DND-41 (cell line): ENCODE measurements around the gene PZP.

ENCODE experiments used
- ATAC-seq: fragments of 200-7000 bp; cut with Tn5 transposase; 3 replicates; pipeline ENCODE4 v1.9.1; 2021; ENCODE audit warnings: low read depth; ENCODE audit not compliant: insufficient read depth
- DNase-seq: peaks from one replicate; pipeline ENCODE4 v3.0.0-alpha.2; 2020
- H2AFZ ChIP-seq: 2 replicates; pipeline ENCODE4 v1.6.0; 2012; ENCODE audit warnings: low read depth, low read length
- H3K27ac ChIP-seq: 2 replicates; pipeline ENCODE4 v1.5.1; 2012; ENCODE audit warnings: low read length, inconsistent platforms
- H3K27me3 ChIP-seq: fragments of 200-600 bp; sonication (generic); 2 replicates; pipeline ENCODE4 v1.6.0; 2012; ENCODE audit warnings: low read length, mild to moderate bottlenecking, inconsistent platforms; ENCODE audit not compliant: insufficient read depth, poor library complexity
- H3K36me3 ChIP-seq: 2 replicates; pipeline ENCODE4 v1.5.1; 2012; ENCODE audit warnings: low read length, inconsistent platforms; ENCODE audit not compliant: insufficient read depth
- H3K4me1 ChIP-seq: 2 replicates; pipeline ENCODE4 v1.5.1; 2012; ENCODE audit warnings: mild to moderate bottlenecking, low read length; ENCODE audit not compliant: insufficient read depth
- H3K4me2 ChIP-seq: 2 replicates; pipeline ENCODE4 v1.6.0; 2012; ENCODE audit warnings: mild to moderate bottlenecking, moderate library complexity, low read length, inconsistent platforms; ENCODE audit not compliant: insufficient read depth
- H3K4me3 ChIP-seq, 2 experiments: fragments of 200-600 bp in 1 of 2; shearing (Covaris generic) in 1 of 2; 2 replicates each; pipeline ENCODE4 v1.5.1; 2012 to 2016; ENCODE audit warnings: inconsistent platforms in 2 of 2, low read length in 2 of 2, mild to moderate bottlenecking in 2 of 2, low read depth in 1 of 2, moderate library complexity in 1 of 2
- H3K79me2 ChIP-seq: 2 replicates; pipeline ENCODE4 v1.6.0; 2012; ENCODE audit warnings: low read length, inconsistent platforms; ENCODE audit not compliant: insufficient read depth
- H3K9ac ChIP-seq: 2 replicates; pipeline ENCODE4 v1.6.0; 2012; ENCODE audit warnings: low read depth, mild to moderate bottlenecking, inconsistent platforms, low read length, moderate library complexity
- H3K9me3 ChIP-seq: 2 replicates; pipeline ENCODE4 v1.5.1; 2012; ENCODE audit warnings: low read length, moderate library complexity, mild to moderate bottlenecking, inconsistent platforms; ENCODE audit not compliant: insufficient read depth, severe bottlenecking
- H4K20me1 ChIP-seq: 2 replicates; pipeline ENCODE4 v1.6.0; 2012; ENCODE audit warnings: low read length; ENCODE audit not compliant: insufficient read depth
- EZH2 ChIP-seq: IDR thresholded peaks from 3 replicates; pipeline ENCODE4 v1.6.1; 2012; ENCODE audit warnings: borderline replicate concordance, low read depth, mild to moderate bottlenecking, moderate library complexity, low read length, inconsistent platforms; ENCODE audit not compliant: severe bottlenecking
- TF ChIP-seq, protein P1 (sequence below): IDR thresholded peaks from 2 replicates; pipeline ENCODE4 v1.5.1; 2012; ENCODE audit warnings: borderline replicate concordance, low read length, moderate library complexity, mild to moderate bottlenecking; ENCODE audit not compliant: poor library complexity, severe bottlenecking; ENCODE audit errors: extremely low read depth

The PZP gene

DNA sequence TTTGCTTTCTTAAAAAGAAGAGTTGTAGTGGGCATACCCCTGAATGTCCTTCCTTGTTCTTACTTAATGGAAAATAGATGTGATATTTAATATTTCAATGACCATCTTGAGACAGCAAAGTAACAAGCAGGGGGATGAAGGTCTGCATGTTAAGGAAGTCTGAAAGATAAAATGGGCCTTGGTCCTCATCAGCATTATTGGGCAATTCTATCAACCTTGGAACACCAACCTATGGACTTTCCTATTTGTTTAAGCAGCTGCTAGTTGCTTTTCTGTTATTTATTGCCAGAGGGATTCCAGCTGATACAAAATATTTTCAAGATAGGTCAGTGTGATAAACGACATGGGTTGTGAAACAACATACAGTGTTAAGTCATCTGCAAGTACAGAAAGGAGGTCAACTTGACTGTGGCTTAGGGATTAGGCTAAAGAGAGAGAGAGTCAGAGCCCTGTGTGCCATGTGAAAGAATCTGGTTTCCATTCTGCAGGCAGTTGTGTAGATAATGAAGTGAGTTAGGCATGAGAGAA lies 76.1 kb downstream of the PZP start:
- Histone ChIP-seq H3K4me1 (no peaks in the 10 kb centered on the region), H3K27me3 (no peaks in the 10 kb centered on the region), H3K27ac (no peak overlapping the region), H4K20me1 (no peaks in the 10 kb centered on the region), H3K79me2 (no peaks in the 10 kb centered on the region), H3K36me3 (no peaks in the 10 kb centered on the region), H3K9me3 (no peaks in the 10 kb centered on the region), H2AFZ (no peak overlapping the region), H3K9ac (no peak overlapping the region), H3K4me3 (no peak overlapping the region), H3K4me2 (no peak overlapping the region)
- TF ChIP-seq, protein P1, sequence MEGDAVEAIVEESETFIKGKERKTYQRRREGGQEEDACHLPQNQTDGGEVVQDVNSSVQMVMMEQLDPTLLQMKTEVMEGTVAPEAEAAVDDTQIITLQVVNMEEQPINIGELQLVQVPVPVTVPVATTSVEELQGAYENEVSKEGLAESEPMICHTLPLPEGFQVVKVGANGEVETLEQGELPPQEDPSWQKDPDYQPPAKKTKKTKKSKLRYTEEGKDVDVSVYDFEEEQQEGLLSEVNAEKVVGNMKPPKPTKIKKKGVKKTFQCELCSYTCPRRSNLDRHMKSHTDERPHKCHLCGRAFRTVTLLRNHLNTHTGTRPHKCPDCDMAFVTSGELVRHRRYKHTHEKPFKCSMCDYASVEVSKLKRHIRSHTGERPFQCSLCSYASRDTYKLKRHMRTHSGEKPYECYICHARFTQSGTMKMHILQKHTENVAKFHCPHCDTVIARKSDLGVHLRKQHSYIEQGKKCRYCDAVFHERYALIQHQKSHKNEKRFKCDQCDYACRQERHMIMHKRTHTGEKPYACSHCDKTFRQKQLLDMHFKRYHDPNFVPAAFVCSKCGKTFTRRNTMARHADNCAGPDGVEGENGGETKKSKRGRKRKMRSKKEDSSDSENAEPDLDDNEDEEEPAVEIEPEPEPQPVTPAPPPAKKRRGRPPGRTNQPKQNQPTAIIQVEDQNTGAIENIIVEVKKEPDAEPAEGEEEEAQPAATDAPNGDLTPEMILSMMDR, result no peak
- no peak for TF ChIP-seq EZH2
- DNase-seq (no peak), ATAC-seq (no peak)

DNA sequence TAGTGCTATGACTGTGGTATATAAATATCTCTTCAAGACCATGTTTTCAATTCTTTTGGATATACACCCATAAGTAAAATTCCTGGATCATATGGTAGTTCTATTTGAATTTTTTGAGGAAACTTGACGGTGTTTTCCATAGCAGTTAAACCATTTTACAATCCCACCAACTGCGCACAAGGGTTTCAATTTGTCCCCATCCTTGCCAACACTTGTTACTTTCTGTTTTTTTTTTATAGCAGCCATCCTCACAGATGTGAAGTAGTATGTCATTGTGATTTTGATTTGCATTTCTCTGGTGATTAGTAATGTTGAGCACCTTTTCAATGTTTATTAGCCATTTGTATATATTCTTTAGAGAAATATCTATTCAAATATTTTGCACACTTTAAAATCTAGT lies 78.0 kb downstream of the PZP start:
- Histone ChIP-seq H4K20me1 (no peaks in the 10 kb centered on the region), H2AFZ (no peak overlapping the region), H3K36me3 (no peaks in the 10 kb centered on the region), H3K4me2 (no peak overlapping the region), H3K79me2 (no peaks in the 10 kb centered on the region), H3K4me1 (no peaks in the 10 kb centered on the region), H3K27ac (no peak overlapping the region), H3K27me3 (no peaks in the 10 kb centered on the region), H3K4me3 (no peak overlapping the region), H3K9ac (no peak overlapping the region), H3K9me3 (no peaks in the 10 kb centered on the region)
- TF ChIP-seq EZH2, result no peak
- TF ChIP-seq, protein P1, result no peak
- ATAC-seq (no peak), DNase-seq (no peak)

DNA sequence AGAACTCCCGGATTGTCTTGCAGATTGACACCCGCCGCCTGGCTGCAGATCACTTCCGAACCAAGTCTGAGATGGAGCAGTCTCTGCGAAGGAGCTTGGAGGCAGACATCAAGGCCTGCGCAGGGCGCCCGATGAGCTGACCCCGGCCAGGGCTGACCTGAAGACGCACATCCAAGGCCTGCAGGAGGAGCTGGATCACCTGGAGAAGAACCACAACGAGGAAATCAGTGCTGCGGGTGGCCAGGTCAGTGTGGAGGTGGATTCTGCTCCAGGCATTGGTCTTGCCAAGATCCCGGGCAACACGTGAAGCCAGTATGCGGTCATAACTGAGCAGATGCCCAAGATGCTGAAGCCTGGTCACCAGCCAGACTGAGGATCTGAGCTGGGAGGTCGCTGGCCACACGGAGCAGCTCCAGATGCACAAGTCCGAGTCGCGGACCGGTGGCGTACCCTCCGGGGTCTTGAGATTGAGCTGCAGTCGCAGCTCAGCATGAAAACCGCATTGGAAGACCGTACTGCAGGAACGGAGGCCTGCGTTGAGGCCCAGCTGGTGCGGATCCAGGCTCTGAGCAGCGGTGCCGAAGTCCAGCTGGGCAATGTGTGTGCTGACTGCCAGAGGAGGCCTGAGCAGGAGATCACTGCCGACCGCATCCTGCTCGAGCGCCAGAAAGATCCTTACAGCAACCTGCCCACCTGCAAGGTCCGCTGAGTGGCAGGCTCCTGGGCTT lies 80.1 kb downstream of the PZP start:
- Histone ChIP-seq H3K4me3 (no peak overlapping the region), H3K9ac (no peak overlapping the region), H3K4me2 (no peak overlapping the region), H3K79me2 (no peaks in the 10 kb centered on the region), H3K36me3 (no peaks in the 10 kb centered on the region), H3K27ac (no peak overlapping the region), H3K9me3 (no peaks in the 10 kb centered on the region), H4K20me1 (no peaks in the 10 kb centered on the region), H2AFZ (no peak overlapping the region), H3K4me1 (no peaks in the 10 kb centered on the region), H3K27me3 (no peaks in the 10 kb centered on the region)
- ATAC-seq (no peak), DNase-seq (no peak)
- TF ChIP-seq, protein P1, result no peak
- no peak for TF ChIP-seq EZH2

DNA sequence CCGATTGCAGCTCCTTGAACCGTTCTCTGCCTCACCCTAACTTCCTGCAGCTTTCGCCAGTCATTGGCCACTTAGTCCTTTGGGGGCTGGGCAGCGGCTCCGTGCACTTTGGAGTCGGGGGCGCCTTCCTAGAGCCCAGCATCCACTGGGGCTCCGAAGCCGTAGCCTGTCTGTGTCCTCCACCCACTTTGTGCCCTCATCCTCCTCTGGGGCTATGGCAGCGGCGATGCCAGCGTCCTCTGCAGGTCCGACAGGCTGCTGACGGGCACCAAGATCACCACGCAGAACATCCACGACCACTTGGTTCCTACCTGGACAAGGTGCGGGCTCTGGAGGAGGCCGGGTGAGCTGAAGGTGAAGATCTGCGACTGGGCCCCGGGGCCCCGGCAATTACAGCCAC lies 80.7 kb downstream of the PZP start:
- DNase-seq (no peak), ATAC-seq (no peak)
- Histone ChIP-seq H3K27me3 (no peaks in the 10 kb centered on the region), H3K4me3 (no peak overlapping the region), H3K4me1 (no peaks in the 10 kb centered on the region), H3K79me2 (no peaks in the 10 kb centered on the region), H3K9me3 (no peaks in the 10 kb centered on the region), H3K9ac (no peak overlapping the region), H3K4me2 (no peak overlapping the region), H3K27ac (no peak overlapping the region), H4K20me1 (no peaks in the 10 kb centered on the region), H2AFZ (no peak overlapping the region), H3K36me3 (no peaks in the 10 kb centered on the region)
- no peak for TF ChIP-seq EZH2
- TF ChIP-seq, protein P1, result no peak
